Measurements from ENCODE around the gene GPX3.

Gene GPX3

DNA sequence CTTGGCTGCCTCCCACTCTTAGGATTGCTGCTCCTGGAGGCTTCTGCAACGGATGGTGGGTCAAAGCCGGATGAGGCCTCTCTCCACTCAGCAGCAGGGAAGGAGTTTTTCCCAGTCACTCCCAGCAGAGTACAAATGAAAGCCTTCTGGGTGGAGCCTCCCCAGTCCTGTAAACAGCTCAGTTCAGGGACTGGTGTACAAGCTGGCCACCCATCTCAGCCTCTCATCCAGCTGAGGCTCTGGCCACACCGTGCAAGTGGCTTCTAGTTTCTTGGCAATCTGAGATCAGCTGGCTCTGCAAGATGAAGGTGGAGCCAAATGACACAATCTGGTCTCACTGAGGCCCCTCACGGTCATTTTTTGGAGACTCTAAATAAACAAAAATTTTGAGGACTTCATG lies 10.0 kb downstream of the GPX3 start:
- POLR2A ChIA-PET = no interaction called here
- no peak for DNase-seq (ENCODE audit: extremely low spot score)
- CTCF ChIA-PET = no interaction called here
- TF ChIP-seq LEF1 (IDR thresholded peaks at IDR 0.05; ENCODE audit: borderline replicate concordance) (no peak), NFRKB (IDR thresholded peaks at IDR 0.05) (no peak), HDGF (IDR thresholded peaks at IDR 0.05; ENCODE audit: borderline replicate concordance) (no peak), ZNF384 (IDR thresholded peaks at IDR 0.05) (no peak)

DNA sequence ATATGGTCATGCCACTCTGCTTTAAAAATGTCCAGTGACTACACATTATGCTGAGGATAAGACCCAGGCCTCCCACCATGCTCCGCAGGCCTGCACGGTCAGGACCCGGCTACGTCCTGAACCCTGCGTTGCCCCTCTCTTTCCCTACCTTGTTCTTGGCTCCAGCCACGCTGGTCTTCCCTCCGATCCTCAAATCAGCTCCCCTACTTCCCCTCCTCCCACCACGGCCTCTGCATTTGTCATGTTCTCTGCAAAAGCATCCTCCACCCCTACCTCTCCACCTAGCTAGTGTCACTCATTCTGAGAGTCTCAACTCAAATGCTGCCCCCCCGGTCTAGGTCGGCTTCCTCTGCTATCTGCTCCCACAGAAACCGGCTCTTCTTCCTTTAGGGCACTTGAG lies 11.2 kb downstream of the GPX3 start:
- TF ChIP-seq SP1 (IDR thresholded peaks at IDR 0.05) = no peak
- TF ChIP-seq NFRKB (IDR thresholded peaks at IDR 0.05) = no peak
- no peak for TF ChIP-seq TARDBP (IDR thresholded peaks at IDR 0.05)
- no peak for TF ChIP-seq ZNF384 (IDR thresholded peaks at IDR 0.05)
- TF ChIP-seq, protein P1, sequence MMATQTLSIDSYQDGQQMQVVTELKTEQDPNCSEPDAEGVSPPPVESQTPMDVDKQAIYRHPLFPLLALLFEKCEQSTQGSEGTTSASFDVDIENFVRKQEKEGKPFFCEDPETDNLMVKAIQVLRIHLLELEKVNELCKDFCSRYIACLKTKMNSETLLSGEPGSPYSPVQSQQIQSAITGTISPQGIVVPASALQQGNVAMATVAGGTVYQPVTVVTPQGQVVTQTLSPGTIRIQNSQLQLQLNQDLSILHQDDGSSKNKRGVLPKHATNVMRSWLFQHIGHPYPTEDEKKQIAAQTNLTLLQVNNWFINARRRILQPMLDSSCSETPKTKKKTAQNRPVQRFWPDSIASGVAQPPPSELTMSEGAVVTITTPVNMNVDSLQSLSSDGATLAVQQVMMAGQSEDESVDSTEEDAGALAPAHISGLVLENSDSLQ (IDR thresholded peaks at IDR 0.05) = no peak
- no peak for TF ChIP-seq FOXM1 (IDR thresholded peaks at IDR 0.05; ENCODE audit: borderline replicate concordance)
- TF ChIP-seq FOXA1 (IDR thresholded peaks at IDR 0.05) = no peak
- TF ChIP-seq HDGF (IDR thresholded peaks at IDR 0.05; ENCODE audit: borderline replicate concordance) = no peak
- no peak for TF ChIP-seq BHLHE40 (IDR thresholded peaks at IDR 0.05; ENCODE audit: borderline replicate concordance)
- no peak for TF ChIP-seq L3MBTL2 (conservative IDR thresholded peaks at IDR 0.05)
- no peak for TF ChIP-seq FOXK2 (IDR thresholded peaks at IDR 0.05)
- TF ChIP-seq SUZ12 (IDR thresholded peaks at IDR 0.05) = no peak
- TF ChIP-seq CTBP1 (IDR thresholded peaks at IDR 0.05; ENCODE audit: borderline replicate concordance) = no peak
- TF ChIP-seq LEF1 (IDR thresholded peaks at IDR 0.05; ENCODE audit: borderline replicate concordance) = no peak
- no peak for TF ChIP-seq ELF4 (IDR thresholded peaks at IDR 0.05)
- TF ChIP-seq ARNT (IDR thresholded peaks at IDR 0.05) = no peak
- no peak for DNase-seq (ENCODE audit: extremely low spot score)
- POLR2A ChIA-PET = no interaction called here
- CTCF ChIA-PET = no interaction called here

DNA sequence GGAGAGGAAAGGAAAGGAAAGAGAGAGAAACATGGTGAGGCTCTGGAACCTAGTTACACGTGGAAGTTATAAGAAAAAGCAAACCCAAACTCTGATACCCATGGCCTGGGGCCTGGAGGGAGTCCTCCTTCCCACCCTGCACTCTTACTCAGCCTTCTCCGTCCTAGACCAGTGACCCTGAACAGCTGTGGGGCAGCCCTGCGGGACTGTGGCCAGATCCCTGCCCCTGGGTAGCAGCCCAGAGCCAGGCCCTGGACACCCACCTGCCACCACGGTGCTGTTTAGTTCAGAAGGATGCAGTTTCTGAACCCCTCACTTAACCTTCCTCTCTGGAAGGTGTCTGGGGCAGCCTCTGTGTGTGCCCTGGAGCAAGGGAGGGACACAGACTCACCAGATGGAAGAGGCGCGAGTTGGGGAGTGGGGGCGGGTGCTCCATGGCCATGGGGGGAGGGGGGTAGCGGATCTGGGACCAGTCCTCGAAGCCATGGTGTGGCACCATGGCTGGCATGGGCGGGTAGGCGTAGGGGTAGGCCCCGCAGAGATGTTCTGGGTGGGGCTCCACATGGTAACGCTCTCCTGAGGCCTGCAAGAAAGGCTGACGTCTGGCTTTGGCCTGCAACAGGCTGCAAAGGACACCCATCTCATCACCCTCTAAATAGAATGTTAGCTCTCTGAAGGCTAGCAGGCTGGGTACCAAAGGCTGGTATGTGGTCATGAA lies 13.0 kb downstream of the GPX3 start:
- ChIA-PET CTCF (no interaction called here), POLR2A (no interaction called here)
- TF ChIP-seq ARNT (IDR thresholded peaks at IDR 0.05) (no peak), SP1 (IDR thresholded peaks at IDR 0.05) (no peak), FOXK2 (IDR thresholded peaks at IDR 0.05) (no peak), LEF1 (IDR thresholded peaks at IDR 0.05; ENCODE audit: borderline replicate concordance) (no peak), SUZ12 (IDR thresholded peaks at IDR 0.05) (no peak), HDGF (IDR thresholded peaks at IDR 0.05; ENCODE audit: borderline replicate concordance) (no peak), L3MBTL2 (conservative IDR thresholded peaks at IDR 0.05) (no peak), BHLHE40 (IDR thresholded peaks at IDR 0.05; ENCODE audit: borderline replicate concordance) (no peak), FOXA1 (IDR thresholded peaks at IDR 0.05) (no peak), ZNF384 (IDR thresholded peaks at IDR 0.05) (no peak), CTBP1 (IDR thresholded peaks at IDR 0.05; ENCODE audit: borderline replicate concordance) (no peak), ELF4 (IDR thresholded peaks at IDR 0.05) (no peak), TARDBP (IDR thresholded peaks at IDR 0.05) (no peak), NFRKB (IDR thresholded peaks at IDR 0.05) (no peak)
- TF ChIP-seq, protein P1 (IDR thresholded peaks at IDR 0.05) = no peak
- no peak for DNase-seq (ENCODE audit: extremely low spot score)

DNA sequence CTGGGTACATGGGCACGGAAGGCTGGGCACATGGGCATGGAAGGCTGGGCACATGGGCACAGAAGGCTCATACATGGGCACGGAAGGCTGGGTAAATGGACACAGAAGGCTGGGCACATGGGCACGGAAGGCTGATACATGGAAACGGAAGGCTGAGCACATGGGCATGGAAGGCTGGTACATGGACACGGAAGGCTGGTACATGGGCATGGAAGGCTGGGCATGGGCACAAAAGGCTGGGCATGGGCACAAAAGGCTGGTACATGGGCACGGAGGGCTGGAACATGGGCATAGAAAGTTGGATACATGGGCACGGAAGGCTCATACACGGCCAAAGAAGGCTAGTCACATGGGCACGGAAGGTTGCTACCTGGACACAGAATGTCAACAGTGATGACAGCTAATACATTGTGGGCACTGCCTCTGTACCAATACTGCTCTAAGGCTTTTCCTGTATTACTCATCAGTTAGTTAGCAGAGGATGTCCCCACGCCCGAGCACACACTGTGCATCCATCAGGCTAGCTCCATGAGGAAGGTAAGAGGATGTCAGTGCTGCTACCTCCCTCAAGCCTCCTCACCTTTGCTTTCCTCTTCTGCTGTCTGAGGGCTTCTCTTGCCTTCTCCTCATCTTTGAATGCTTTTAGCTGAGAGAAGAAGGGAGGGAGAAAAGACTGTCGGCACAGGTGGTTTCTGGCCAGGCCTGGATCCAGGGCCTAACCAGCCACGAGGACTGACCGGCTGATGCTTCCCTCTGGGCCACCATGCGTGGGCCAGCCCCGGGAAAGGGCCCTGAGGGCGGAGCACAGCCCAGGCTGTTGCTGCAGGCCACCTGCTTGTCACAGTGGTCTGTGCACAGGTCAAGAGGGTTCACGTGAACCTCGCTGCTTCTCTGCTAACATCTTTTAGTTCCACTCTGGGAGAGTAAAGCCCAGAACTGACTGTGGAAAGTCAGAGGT lies 14.3 kb downstream of the GPX3 start:
- no peak for DNase-seq (ENCODE audit: extremely low spot score)
- ChIA-PET CTCF (interaction anchor here (0.6 to 0.7 kb wide), 2 partner anchors 18 to 75 kb away, joined by 3 read pairs; no protein-coding TSS in a partner anchor), POLR2A (no interaction called here)
- no peak for TF ChIP-seq ZNF384 (IDR thresholded peaks at IDR 0.05)
- TF ChIP-seq ELF4 (IDR thresholded peaks at IDR 0.05) = no peak
- no peak for TF ChIP-seq L3MBTL2 (conservative IDR thresholded peaks at IDR 0.05)
- TF ChIP-seq NFRKB (IDR thresholded peaks at IDR 0.05) = no peak
- no peak for TF ChIP-seq FOXA1 (IDR thresholded peaks at IDR 0.05)
- TF ChIP-seq HDGF (IDR thresholded peaks at IDR 0.05; ENCODE audit: borderline replicate concordance) = no peak
- no peak for TF ChIP-seq ARNT (IDR thresholded peaks at IDR 0.05)
- TF ChIP-seq LEF1 (IDR thresholded peaks at IDR 0.05; ENCODE audit: borderline replicate concordance) = no peak
- no peak for TF ChIP-seq FOXK2 (IDR thresholded peaks at IDR 0.05)

DNA sequence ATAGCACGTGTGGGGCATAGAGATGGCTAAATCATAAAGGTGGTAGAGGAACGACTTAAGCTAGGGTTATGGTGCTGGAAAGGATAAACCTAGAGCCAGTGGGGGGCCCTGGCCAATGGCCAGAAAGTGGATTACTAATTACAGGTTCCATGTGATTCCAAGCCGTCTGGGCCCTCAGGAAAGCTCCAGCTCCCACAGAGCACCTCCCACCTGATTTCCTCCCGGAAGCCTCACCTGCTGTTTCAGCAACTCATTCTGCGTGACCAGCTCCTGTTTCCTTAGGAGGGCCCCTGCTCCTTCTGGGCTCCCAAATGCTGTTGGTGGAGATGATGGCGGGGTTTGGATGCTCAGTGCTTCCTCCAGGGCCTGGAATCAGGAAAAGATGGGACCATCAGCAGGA lies 16.2 kb downstream of the GPX3 start:
- TF ChIP-seq LEF1 (IDR thresholded peaks at IDR 0.05; ENCODE audit: borderline replicate concordance) (no peak), ELF4 (IDR thresholded peaks at IDR 0.05) (no peak), BHLHE40 (IDR thresholded peaks at IDR 0.05; ENCODE audit: borderline replicate concordance) (no peak), SUZ12 (IDR thresholded peaks at IDR 0.05) (no peak), SP1 (IDR thresholded peaks at IDR 0.05) (no peak), NFRKB (IDR thresholded peaks at IDR 0.05) (no peak), L3MBTL2 (conservative IDR thresholded peaks at IDR 0.05) (no peak), FOXA1 (IDR thresholded peaks at IDR 0.05) (no peak), ARNT (IDR thresholded peaks at IDR 0.05) (no peak), HDGF (IDR thresholded peaks at IDR 0.05; ENCODE audit: borderline replicate concordance) (no peak), FOXM1 (IDR thresholded peaks at IDR 0.05; ENCODE audit: borderline replicate concordance) (no peak), CTBP1 (IDR thresholded peaks at IDR 0.05; ENCODE audit: borderline replicate concordance) (no peak), FOXK2 (IDR thresholded peaks at IDR 0.05) (no peak), TARDBP (IDR thresholded peaks at IDR 0.05) (no peak), ZNF384 (IDR thresholded peaks at IDR 0.05) (no peak)
- TF ChIP-seq, protein P1 (IDR thresholded peaks at IDR 0.05) = no peak
- DNase-seq (ENCODE audit: extremely low spot score) = no peak

More for the DNA sequence above, 16.2 kb downstream of the GPX3 start:
- CTCF ChIA-PET = interaction anchor here (1.1 to 1.4 kb wide), 2 partner anchors 15 to 79 kb away, joined by 4 to 5 read pairs; no protein-coding TSS in a partner anchor
- POLR2A ChIA-PET = interaction anchor here (1.5 kb wide), 1 partner anchor 17 kb away, joined by 3 read pairs; the partner anchor contains the start of gene GPX3
